Ovary (tissue), 3 donors: ENCODE measurements around the gene KIF22.

ENCODE experiments used
- CTCF ChIP-seq, 3 donors: fragments of 450-650 bp in 2 of 3; fragments of 200-600 bp in 1 of 3; IDR thresholded peaks; one replicate each; pipeline versions ENCODE4 v1.5.1 to v1.8.0; 2016 to 2022; ENCODE audit warnings: antibody characterized with exemption in 3 of 3, mild to moderate bottlenecking in 1 of 3
- POLR2A ChIP-seq: fragments of 450-650 bp; IDR thresholded peaks from one replicate; pipeline ENCODE4 v1.6.1; 2017; ENCODE audit warnings: antibody characterized with exemption, mild to moderate bottlenecking, moderate library complexity
- donor health status: DM: no; HTN: no; CAD: no.

GRCh38 chr16:29850998-29851397 lies 60.4 kb downstream of the KIF22 start:
- TF ChIP-seq CTCF (IDR thresholded peaks at IDR 0.05) (no peak), POLR2A (no peak)
